ENCODE data around the gene FOXD4L1.
"Not testable (repeated sequence)": the region's sequence is repeated elsewhere in the genome, so short reads cannot be mapped to it uniquely, and the experiment has no call there.

The FOXD4L1 gene

DNA sequence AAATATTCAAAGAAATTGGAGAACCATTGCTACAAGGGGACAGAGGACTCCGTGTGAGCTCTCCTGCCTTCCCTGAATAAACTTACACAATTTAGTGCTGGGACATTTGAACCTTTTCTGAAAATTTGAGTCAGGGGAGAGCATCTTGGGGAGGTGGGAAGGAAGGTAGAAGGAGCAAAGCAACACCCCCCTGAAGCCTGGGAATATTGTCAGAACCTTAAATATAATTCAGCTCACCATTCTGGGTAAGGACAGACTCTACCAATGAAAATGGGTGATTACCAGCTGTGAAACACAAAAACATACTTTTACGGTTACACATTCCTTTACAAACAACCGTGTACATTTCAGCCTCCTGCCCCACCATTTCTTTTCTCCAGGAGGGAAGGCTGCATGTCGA is at the start of gene FOXD4L1:
FOXD4L1 (plus strand) TSS at position 301 of the 400 bp plus-strand sequence. CDS start 592 bp downstream, outside the sequence.
- DNase-seq: not testable (repeated sequence)

DNA sequence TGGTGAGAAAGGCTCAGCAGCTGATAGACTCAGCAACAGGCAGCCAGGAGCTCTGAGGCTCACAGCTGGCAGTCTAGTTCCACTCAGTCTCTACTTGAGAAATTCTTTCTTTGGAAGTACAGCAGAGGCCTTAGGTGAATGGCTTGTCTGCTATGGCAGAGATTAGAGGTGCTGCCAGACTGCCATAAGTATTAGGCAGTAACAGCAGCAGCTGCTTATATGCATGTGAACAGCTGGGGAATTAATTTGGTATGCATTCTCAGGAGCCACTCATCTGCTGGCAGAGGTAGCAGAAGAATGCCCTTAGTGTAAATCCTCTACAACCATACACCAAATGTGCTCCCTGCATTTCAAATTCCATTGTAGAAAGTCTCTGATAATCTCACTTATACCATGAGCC is 32.7 kb upstream of the FOXD4L1 start:
- DNase-seq: not testable (repeated sequence)

DNA sequence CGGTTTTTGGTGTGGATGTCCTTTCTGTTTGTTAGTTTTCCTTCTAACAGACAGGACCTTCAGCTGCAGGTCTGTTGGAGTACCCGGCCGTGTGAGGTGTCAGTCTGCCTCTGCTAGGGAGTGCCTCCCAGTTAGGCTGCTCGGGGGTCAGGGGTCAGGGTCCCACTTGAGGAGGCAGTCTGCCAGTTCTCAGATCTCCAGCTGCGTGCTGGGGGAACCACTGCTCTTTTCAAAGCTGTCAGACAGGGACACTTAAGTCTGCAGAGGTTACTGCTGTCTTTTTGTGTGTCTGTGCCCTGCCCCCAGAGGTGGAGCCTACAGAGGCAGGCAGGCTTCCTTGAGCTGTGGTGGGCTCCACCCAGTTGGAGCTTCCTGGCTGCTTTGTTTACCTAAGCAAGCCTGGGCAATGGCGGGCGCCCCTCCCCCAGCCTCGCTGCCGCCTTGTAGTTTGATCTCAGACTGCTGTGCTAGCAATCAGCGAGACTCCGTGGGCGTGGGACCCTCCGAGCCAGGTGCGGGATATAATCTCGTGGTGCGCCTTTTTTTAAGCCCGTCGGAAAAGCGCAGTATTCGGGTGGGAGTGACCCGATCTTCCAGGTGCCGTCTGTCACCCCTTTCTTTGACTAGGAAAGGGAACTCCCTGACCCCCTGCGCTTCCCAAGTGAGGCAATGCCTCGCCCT is 21.6 kb upstream of the FOXD4L1 start:
- DNase-seq: not testable (repeated sequence)

DNA sequence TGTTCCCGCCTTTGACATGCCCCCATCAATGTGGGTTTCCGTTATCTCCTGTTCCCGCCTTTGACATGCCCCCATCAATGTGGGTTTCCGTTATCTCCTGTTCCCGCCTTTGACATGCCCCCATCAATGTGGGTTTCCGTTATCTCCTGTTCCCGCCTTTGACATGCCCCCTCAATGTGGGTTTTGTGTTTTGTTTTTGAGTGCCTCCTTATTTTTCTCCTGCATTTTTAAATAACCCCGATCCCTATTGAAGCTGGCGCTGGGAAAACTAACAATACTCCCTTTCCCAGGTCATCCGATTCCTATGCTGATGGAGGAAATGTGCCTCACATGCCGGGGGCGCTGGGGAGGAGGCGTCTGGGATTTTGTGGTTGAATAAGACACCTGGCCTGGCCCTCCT is 1.9 kb upstream of the FOXD4L1 start:
- DNase-seq: not testable (repeated sequence)

DNA sequence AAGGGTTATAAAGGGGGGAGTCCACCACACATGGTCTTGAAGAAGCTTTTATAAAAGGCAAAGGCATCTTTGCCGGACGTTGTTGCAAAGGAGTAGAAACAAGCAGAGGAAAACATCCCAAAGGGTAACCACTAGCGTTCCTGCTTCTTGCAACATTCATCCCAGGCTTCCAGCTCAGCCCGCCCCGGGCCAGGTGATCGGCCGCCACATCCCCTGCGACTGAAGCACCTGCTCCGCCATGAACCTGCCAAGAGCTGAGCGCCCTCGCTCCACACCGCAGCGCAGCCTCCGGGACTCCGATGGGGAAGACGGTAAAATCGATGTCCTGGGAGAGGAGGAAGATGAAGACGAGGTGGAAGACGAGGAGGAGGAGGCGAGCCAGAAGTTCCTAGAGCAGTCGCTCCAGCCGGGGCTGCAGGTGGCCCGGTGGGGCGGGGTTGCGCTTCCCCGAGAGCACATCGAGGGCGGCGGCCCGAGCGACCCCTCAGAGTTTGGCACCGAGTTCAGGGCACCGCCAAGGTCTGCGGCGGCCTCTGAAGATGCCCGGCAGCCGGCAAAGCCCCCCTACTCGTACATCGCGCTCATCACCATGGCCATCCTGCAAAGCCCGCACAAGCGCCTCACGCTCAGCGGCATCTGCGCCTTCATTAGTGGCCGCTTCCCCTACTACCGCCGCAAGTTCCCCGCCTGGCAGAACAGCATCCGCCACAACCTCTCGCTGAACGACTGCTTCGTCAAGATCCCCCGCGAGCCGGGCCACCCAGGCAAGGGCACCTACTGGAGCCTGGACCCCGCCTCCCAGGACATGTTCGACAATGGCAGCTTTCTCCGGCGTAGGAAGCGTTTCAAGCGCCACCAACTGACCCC is 787 bp downstream of the FOXD4L1 start:
- not testable (repeated sequence) for DNase-seq

DNA sequence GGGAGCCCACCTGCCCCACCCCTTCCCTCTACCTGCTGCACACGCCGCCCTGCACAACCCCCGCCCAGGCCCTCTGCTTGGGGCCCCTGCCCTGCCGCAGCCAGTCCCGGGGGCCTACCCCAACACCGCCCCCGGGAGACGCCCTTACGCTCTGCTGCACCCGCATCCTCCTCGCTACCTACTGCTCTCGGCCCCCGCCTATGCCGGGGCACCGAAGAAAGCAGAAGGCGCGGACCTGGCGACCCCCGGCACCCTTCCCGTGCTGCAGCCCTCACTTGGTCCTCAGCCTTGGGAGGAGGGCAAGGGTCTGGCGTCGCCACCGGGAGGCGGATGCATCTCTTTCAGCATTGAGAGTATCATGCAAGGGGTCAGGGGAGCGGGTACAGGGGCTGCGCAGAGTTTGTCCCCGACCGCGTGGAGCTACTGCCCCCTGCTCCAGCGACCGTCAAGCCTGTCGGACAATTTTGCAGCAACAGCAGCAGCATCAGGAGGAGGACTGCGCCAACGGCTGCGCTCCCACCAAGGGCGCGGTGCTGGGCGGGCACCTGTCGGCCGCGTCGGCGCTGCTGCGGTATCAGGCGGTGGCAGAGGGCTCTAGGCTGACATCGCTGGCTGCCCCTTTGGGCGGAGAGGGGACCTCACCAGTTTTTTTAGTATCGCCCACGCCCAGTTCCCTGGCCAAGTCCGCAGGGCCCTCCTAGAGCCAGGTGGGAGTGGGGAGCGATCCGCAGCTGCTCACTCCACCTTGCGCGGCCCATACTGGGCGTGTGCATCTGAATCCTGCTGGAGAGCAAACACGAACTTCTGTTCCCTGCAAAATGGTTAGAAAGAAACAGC is 1.6 kb downstream of the FOXD4L1 start:
- not testable (repeated sequence) for DNase-seq

DNA sequence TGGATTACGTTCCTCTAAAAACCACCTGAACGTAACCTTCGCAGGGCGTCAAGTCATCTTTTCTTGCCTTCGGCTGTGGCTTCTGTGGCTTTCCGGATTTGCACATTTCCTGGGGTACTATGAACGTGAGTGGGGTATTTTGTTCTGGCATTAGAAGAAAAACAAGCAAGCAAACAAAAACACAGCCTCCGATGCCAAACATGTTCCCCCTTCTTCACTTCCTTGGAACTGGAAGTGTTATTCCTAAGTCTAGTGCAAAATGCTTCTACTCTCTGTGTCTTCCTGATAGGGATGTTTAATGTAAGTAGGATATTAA is 2.2 kb downstream of the FOXD4L1 start:
- not testable (repeated sequence) for DNase-seq

DNA sequence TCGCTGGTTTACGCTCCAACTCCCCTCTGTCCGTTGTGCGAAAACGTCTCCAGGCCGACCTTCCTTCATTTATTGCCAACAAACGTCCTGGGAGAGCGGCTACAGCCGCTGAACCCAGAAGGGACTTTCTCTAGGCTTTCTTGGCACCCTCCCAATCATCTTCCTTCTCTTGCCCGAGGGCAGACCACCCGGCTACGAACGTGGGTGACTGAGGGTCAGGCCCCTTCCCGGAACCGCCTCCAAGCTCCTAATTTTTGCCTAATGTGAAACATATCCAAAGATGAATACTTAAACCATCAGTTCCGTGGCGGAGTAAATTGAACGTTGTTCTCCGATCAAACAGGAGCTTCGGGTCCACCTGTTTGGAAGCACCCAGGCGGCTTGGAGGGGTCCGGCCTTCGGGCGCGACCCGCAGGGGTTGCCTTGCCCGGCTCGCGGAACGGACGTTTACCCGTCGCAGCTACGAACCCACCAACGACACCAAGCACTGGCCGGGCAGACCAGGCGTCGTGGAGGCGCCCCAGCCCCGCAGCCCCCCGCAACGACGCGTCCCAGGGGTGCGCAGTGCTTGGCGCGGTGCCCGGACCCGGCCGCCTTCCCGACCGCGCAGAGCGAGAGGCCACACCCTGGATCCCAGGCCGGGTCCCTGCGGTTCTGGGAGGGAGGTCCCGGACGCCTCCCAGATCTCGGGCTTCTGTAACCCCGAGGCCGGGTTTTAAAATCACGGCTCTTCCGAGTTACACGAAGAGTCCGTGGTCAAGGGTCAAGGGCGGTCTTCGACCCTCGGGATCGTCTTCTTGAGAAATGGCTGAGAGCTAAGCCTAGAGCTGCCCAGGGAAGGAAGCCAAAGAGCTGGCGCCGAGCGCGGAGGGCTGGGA is 4.0 kb downstream of the FOXD4L1 start:
- not testable (repeated sequence) for DNase-seq

DNA sequence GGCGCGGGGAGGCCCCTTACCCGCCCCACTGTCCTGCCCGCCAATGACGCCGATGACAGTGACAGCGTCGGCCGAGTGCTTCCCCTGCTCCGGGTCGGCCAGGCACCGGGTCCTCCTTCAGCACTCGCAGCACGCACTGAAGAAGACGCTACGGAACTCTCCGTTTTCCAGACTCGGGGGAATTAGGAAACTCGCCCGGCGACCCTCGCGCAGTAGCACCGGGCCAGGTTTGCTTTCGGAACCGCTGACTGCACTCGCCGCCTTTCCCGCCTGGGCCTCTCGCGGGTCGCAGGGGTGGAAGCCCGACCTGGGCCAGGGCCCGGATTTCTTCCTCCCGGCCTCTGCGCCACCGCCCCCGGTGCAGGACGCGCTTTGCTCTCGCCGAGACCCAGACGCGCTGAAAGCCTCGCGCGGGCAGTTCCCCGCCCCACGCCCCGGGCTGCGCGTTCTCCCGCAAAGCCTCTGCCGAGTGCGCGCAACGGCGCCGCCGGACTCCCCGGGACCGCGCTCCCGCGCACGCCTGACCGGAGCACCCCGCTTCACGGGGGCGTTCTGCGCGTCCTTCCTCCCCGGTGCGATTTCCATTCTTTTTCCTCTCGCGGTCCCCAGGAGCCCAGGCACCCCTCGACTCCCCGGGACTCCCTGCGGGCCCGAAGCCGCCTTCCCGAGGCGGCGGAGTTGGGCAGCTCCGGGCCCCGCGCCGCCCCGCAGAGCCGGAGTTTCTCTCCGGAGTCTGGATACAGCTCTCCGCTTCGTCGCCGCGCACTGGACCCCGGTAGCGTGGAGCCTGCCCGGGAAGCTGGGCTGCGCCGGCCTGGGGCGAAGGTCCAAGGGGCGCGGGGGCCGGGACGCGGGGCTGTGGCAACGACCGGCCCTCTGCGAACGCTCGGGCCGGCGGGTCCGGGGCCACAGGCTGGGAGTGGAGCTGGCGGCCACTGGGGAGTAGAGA is 4.9 kb downstream of the FOXD4L1 start:
- not testable (repeated sequence) for DNase-seq

DNA sequence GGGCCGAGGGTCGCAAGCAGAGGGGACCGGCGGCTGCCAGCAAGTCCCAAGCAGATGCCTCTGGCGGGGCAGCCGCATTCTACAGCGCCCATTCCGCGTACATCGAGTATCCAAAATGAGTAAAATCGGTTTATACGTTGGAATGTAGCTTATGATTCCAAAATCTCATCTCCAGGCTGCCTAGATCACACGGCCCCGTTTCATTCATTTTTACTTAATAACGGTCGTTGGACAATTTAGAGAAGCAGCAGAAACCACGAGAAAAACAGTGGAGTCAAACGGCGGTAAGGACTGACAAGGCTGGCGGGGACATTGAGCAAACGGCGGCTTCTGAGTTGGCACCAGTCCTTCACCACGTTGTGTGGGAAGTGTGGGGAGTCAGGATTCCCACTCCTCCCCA is 5.6 kb downstream of the FOXD4L1 start:
- not testable (repeated sequence) for DNase-seq

DNA sequence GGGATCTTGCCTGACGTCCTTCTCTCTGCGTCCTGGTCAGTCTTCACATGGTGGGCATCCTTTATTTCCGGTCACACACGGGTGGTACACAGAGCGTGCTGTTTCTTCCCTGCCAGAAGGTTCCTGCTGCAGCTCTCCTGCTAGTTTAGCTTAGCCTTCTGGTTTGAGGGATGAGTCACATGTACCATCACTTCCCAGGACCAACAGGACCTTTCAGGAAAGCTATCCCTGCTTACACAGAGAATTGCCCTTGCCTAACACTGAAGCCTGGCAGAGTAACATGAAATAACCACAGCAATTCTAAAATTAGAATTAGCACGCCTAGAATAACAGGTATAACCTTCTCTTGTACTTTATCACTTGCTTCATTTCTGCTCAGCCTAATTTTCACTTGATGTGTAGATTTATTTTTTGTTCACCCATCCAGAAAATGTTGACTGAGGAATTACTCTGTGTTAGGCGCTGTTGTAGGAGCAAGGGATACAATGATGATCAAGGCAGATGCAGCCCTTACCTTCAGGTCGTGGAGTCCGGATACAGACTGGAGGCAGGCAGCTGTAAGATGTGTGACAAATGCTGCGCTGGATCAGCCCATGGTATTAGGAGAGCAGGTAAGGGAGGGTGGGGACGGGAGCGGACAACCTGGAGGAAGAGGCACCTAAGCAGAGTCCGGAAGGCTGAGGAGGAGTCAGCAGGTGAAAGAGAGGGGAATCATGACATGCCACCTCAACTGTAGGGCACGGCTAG is 9.1 kb downstream of the FOXD4L1 start:
- not testable (repeated sequence) for DNase-seq

DNA sequence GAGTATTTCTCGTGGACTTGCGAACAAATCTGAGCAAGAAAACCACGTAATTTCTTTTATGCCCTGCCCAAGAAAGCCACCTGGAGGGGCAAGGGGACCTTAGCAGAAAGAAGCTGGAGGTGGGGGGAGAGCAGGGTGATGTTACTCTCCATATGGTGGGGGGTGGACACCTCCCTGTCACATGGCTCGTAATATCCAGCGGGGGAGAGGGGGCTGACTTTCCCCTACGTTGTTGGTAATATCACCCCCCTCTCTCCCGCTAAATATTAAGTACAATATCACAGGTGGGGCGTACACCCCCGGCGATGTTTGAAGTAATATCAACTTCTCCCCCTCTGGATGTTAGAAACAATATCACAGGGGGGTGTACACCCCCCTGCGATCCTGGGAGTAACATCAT is 9.7 kb downstream of the FOXD4L1 start:
- not testable (repeated sequence) for DNase-seq

DNA sequence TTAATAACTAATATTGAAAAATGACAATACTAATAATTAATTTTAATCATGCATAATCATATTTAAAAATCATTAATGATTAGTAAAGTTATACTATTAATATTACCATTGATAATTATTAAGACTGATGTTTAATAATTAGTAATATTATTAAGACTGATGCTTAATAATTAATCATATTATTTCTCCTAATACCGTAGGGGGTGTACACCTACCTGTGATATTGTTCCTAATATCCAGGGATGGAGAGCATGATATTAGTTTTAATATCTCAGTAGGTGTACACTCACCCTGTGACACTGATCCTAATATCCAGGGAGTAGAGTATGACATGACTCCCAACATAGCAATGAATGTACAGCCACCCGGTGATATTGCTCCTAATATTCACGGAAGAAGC is 12.4 kb downstream of the FOXD4L1 start:
- DNase-seq: not testable (repeated sequence)

DNA sequence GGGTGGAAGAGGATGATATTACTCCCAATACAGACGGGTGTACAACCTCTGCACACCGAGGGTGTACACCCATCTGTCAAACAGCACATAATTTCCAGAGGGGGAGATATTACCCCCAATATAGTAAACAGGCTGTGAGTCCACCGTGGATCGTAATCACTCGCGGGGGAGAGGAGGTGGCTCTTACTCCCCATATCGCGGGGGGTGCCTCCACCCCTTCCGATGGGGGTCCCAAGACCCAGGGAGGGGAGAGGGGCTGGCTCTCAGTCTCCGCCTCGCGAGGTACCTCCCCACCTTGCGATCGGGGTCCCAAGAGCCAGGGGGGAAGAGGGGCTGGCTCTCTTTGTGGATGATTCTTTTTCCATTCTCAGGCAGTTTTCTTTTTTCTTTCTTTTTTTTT is 13.4 kb downstream of the FOXD4L1 start:
- not testable (repeated sequence) for DNase-seq

DNA sequence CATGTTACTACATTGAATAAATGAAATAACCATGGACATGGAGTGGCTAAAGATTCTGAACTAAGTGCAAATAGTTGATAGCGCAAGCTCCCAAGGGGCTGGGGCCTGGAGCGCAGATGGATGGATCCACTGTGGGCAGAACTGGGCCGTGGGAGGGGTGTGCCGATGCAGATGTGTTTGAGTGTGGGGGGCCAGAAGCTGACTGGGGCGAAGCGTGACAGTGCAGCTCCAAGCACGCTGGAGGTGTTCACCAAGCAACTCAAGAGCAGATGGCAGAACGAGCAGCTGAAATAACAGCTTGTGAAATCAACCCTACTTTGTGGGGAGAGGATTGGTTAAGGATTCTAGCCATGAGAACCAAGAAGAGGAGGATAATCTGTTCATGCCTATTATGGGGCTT is 17.0 kb downstream of the FOXD4L1 start:
- DNase-seq: not testable (repeated sequence)

DNA sequence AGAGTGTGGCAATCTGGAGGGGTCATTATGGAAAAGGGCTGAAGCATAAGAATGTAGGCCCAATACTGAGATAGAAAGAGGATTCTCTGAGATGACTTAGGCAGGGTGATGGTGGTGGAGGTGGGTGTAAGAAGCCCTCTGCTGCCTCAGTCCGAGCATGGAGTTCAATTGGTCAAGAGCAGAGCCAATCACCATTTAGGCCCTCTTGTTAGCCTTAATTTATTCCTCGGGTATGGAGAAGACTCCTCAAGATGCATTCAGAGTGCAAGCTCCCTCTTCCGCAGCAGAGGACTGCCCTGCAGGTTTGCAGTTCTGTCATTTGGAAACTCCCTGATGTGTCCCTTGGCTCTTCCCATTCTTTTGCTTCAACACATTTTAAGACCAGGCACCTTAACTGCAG is 17.5 kb downstream of the FOXD4L1 start:
- not testable (repeated sequence) for DNase-seq

DNA sequence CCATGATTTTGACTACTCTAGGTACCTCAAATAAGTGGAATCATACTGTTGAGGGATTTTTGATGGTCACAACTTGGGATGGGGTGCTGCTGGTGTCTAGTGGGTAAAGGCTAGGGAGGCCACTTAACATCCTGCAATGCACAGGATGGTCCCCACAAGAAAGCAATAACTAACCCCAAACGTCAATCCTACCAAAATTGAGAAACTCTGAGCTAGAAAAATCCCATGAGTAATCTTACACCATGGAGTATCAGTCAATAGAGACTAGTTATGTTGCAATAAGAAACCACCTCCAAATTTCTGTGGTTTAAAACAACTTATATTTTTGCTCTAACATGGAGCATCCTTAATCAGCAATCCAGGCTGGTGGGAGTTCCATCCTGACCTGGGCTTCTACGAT is 18.6 kb downstream of the FOXD4L1 start:
- DNase-seq: not testable (repeated sequence)

DNA sequence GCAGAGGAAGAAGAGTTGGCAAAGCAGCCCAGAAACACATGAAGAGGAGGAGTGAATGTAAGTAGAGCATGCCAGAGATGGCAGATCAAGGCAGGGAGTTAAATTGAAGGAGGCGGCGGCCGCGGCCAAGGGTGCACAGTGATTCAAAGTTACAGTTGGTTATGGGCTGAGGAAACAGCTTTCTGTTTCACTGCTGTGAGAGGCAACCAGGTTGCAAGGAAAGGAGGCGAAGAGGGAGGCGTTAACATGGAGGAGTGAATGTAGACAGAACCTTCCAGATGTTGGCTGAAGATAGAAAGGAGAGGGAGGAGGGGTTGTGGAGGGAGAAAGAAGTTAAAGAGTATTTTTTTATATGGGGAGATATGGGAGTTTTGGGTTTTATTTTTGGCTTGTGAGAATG is 22.4 kb downstream of the FOXD4L1 start:
- DNase-seq: not testable (repeated sequence)

DNA sequence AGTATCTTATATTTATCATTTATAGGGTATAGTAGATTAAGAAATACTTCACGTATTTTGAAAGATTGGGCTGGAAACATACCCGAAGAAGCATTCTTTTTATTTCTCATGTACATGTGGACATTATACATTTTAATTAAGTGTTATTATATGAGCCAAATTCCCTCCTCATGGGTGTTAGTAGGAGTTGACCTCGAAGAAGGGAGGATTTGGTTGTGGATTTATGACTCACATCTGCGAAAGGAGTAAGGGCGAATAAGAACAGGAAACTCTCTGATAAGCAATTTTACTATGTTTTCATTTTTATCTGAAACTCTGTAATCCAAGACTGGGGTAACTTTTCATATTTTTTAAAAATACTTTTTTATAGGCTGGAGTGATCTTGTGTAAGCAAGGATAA is 23.0 kb downstream of the FOXD4L1 start:
- not testable (repeated sequence) for DNase-seq

DNA sequence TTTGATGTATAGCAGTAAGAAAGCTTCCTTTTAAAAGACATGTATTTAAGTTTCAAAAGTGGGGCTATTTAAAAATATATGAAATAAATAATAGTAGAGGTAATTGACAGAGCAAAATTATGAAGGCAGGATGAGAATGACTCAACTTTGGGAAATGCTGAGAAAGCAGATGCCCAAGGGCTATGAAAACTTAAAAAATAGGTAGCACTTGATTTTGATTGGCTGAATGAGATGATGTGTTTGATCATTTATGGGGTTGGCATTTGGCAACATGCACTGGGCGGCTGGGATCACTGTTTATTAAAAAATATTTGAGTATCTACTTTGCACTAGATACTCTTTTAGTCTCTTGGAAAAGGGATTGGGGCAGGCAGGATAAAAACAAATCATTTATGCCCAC is 26.5 kb downstream of the FOXD4L1 start:
- DNase-seq: not testable (repeated sequence)
